GM21619 (cell line): ENCODE data around the gene GBX2.

ENCODE experiments used
- ATAC-seq: cut with Tn5 transposase; IDR thresholded peaks from one replicate; pipeline ENCODE4 v1.9.1; 2021; ENCODE audit not compliant: unreplicated experiment

Gene GBX2

DNA sequence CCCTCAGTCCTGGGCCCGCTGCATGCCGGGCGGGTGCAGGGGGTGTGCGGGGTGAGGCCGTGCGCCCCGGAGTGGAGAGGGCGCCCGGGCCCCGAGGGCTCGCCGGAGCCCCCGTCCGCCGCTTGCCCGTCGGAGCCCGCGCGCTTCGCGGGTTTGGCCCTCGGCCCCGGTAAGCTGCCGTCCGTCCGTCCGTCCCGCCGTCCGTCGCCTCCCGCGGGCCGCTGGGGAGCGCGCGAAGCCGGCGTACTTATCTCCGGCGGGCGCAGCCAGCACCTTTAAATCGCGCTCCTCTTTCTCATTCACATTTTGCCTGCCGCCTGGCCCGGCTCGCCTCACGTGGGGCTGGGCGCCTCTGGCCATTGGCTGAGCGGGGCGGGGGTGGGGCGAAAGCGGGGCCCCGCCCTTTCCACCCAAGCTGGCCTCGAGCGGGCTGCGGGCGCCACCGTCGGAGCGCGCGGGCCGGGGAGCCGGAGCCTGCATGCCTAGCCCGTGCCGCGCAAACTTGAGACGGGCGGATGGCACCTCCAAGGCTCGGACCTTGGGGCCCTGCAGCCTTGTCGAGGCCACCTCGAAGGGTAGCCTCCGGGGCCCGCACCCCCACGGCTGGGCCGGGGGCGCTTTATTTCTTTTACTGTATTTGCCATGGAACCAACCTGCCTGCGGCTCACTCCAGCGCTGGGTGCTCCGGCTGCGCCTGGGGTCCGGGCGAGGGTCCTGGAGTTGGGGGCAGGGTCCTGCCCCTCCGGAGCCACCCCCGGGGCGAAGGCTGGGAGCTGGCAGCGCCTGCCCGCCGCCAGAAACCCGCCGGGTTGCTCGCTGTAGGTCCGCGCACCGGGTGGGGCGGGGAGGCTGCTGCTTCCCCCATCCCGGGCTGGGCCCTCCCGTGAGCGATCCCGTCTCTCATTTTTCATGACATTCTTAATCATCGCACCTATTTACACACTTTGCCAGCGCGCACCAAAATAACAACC, at the start of gene GBX2:
Gene GBX2, minus strand, starts transcription at position 277 of the 971 bp plus-strand sequence. CDS start 415 bp downstream, outside the sequence.
- ATAC-seq, result no peak

DNA sequence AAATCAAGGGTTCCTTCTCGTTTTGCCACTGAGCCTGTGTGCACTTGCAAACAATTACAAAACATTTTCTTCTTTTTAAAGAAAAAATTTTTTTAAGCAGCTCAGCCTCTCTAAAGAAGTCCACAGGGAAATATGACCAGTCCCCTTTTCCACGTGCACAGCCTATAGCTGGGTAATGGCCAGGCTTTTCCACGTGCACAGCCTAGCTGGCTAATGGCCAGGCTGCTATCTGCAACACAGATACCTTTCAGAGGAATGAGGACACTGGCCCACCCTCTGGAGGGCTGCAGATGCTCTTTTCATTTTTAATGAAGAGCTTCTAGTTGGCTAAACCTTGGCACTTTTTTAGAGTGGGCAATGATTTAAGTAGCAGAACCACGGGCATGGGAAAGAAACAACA, 49.7 kb upstream of the GBX2 start:
- ATAC-seq, result no peak

DNA sequence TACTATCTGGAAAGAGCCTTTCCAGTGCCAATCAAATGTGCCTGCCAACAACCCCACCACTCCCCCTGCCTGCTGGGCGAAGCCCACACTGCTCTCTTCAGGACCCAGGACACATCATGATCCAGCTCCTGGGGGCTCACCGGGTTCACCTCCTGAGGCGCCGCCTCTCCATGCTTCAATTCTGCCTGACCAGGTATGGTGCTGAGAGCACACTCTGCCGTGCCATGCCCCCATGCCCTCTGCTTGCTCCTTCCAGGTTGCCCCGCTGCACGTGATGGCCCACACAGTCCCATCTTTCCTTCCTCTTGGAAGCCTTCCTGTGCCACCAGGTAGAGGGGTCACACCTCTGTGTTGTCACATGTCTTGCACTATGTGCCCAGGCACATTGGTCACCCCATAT, 48.5 kb upstream of the GBX2 start:
- ATAC-seq, result no peak

DNA sequence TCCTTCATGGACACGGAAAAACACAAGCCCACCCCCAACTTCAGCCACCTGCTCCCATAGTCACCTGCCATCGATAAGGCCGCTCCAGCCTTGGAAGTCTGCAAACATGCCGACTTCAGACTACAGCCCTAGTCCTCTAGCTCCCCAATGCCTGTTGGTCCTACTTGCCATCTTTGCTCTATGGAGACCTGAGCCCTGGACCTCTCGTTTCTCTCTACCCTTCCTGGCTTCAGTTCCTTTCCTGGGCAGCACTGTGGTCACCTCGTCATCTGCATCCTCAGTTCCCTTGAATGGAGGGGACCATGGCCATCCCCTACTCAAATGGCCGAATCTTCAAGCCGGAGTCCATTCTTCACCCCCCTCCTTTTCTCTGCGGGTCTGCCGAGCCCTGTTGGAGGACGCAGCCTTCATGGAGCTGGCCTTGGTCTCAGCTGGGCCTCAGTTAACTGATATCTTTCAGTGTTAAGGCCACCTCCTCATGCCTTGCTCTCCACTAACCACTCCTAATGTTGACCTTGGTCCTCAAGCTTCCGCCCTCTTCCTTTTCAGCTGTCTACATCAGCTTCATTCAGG, 47.7 kb upstream of the GBX2 start:
- no peak for ATAC-seq

DNA sequence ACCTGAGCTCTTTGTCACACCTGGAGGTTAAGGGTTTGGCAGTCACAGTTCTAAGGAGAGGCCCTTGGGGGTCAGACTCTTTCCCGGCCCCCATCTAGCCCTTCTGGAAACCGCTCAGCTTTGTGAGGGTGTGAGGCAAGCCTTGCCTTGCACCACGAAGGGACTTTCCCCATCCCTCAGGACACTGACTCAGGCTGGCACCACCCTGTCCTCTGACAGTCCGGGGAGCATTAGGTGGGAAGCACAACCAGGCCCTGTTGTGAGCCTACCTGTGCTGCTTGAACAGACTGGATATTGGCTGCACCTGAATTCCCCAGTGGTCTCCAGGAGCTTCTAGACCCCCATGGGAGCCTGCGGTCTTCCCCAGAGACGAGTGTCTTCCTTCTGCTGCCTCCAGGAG, 47.0 kb upstream of the GBX2 start:
- ATAC-seq, result no peak

DNA sequence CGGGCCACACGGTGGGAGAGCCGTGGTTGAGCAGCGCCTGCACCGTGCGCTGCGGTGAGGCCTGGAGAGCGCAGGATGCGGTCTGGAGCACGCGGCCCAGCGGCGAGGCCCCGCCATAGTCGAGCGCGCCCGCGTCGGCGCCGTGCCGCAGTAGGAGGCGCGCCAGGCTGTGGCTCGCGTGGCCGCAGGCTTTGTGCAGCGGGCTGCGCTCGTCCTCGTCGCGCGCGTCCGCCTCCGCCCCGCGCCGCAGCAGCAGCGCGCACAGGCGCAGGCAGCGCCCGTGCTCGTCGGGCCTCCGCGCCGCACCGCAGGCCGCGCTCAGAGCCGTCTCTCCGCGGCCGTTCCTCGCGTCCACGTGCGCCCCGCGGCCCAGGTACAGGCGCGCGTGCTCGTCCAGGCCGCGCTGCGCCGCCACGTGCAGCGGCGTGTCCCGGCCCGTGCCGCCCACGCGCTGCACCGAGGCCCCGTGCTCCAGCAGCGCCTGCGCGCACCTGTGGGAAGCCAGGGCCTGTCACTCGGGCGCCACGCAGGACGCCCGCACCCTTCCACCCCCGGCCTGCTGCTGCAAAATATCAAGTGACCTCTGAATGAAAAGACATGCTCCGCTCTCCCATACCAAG, 46.3 kb upstream of the GBX2 start:
- ATAC-seq, result no peak

DNA sequence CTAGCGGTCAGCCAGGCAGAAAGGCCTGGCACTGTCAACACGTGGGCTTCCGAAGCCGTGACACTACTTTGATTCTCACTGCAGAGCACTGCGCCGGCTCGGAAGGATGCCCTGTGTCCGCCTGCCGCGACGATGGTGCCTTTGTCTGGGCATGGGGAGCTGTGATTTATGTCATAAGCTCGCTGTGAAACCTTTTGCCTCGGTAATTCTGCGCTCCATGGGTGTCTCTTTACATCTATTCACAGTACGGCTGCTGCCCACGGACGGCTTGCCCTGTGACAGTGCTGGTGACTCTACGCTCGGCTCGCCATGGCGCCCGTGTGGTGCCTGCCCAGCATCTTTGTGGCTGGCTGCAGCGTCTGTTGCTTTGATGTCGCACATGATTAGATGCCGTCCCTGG, 43.1 kb upstream of the GBX2 start:
- ATAC-seq, result no peak

DNA sequence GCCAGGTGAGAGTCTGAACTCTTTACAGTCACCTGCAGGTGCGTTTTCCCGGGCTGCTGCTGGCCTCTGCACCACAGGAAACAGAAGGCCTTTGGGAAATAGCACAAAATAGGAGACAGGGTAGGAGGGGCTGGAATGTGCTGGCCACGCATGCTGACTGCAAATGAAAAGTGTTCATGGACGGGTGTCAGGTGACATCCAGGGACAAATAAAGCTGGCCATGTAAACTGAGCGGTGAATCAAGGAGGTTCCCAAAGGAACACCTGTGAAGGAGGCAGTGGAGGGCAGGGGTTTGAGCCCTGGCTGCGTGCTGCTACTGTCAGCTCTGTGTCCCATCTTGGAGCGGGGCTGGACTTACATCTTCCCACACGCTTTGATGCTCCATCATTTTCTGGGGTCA, 42.4 kb upstream of the GBX2 start:
- no peak for ATAC-seq

DNA sequence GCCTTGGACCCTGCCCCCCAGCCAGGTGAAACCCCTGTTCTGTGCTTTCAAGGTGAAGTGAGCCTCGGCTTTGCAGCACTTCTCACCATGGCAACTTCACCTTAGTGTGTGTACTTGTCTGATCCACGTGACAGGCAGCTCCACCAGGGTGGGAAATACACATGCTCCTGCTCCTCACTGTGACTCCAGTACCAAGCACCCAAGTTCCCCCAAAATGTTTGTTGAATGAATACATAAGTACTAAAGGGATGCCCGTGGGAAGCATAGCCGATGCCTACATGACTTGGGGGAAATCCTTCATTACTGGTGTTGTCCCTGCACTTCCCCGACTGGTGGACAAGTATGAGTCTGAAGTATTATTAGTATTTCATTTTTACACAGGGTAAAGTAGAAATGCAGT, 41.8 kb upstream of the GBX2 start:
- ATAC-seq, result no peak

DNA sequence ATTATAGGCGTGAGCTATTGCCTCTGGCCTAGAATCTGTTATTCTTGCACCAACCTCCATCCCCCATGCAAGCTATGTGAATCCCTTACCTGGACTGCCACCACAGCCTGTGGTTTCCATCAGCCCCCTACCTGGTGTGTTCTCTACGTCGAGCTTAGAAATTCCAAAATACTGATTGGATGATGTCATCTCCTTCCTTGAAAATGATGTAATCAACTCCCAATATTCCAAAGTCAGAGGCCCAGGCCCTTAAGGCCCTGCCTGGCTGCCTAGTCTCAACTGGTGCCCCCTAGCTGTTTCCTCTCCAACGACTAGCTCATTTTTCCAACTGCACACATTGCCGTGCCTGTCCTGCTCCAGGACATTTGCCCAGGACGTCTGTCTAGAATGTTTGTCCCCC, 41.3 kb upstream of the GBX2 start:
- no peak for ATAC-seq

DNA sequence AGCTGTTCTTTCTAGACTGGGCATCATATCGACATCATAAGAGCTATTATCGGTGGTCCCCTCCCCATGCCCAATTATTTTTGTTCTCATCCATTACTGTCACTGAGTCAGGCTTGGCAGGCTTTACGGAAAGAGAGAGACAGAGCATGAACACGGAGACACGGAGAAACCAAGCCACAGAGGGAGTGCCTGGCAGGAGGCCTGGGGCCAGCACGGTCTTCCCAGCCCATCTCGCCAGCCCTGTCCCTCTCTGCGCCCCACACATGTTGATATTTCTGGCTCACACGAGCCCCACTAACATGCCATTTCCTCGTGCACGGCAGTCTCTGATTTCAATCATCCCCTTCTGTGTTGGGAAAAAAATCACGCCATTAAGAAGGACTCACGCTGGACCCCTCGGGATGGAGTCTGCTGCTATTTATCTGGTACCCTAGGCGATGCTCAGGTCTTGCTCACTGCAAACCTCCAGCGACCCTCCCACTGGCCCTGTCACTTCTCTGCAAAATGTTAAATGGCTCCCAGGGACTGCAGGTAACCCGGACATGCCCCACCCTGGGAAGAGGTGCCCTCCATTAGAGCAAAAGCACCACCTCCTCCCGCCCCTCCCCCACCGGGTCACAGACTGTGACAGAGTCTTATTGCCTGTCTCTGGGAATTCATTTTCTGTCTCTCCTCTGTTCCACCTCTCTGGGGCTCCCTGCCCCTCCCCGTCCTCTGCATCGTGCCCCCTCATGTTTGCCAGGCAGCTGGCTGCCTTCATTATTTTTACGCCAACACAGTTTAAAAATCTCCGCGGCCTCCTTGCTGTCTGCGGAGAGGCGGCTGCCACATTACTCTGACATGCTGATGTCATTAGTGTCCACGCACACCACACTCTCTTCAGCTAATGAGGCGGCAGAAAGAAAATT, 40.1 kb upstream of the GBX2 start:
- ATAC-seq, result no peak

DNA sequence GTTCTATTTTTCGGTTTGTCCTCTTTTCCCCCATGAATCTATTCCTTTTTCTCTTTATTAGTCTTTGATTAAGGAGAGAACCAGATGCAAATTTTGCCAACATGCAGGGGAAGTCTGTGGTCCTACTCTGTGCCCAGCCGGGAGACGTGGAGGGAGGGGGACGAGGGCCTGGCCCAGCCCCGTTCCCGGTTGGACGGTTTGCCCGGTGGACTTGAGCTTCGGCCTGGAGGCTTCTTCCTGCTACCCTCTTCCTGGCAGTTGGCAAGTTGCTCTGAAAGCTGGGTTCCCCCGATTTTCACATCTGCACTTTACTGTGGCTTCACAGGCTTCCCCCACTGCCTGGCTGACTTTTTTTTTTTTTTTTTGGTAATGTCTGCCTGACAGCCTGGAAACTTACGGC, 39.3 kb upstream of the GBX2 start:
- no peak for ATAC-seq

DNA sequence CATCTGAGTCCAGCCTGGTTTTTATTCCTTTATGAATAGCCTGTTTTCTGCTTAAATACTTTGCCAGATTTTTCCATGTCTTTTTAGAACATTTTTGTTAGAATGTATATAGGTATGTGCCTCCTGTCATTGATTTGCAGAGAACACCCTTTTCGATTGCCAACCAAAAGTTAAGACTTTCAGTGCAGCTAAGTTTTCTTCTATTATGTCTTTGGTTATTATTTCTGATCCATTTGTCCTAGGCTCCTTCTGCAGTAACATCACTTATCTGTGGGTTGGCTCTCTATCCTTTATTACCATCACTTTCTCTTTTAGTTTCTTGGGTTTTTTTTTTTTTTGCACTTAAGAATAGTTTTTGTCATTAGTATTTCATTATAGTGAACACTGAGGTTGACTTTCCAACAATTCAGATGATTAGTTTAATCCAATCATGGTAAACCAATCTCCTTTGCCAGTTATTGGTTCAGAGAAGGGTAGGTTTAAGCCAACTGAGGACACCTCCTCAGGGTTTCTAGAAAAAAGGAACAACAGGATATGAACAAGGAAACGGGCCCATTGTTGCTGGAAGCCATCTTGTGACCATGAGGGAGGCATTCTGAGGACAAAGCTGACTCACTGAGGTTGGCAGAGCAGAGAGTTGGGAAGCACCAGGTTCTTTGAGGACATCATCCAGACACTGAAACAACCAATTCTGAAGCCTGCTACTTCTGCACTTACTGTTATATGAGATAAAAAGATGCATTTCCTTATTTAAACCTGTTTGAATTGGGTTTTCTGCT, 37.9 kb upstream of the GBX2 start:
- no peak for ATAC-seq

DNA sequence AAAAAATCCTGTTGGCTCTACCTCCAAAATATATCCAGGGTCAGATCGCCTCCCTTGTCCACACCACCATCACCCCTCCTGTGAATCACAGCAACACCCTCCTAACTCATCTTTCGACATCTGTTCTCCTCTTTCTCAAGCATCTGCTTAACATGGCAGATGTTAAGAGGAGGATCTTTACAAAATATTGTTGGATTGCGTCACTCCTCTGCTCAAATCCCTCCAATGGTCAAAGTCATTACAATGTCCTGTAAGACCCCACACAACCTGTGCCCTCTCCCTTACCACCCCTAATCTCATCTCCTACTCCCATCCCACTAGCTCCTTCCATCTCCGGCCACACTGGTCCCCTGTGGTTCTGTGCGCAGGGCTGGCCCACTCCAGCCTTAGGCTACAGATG, 36.8 kb upstream of the GBX2 start:
- ATAC-seq, result no peak

DNA sequence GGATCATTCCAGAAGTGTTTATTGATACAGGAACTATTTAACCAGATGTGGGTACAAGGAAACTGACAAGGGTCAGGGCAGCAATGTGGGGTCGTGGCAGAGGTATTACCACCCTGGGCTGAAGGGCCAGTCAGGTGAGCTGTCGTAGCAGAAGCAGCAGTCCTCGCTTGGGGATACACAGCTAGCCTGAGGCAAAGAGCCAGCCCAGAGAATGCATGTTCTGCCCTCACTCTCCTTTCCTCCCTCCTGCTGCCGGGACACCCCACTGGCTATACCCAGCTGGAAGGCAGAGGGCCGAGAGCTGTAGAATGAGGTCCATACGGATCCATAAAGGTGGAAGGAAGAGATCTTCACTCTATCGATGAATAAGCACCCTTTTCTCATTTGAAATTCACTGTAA, 32.2 kb upstream of the GBX2 start:
- no peak for ATAC-seq

DNA sequence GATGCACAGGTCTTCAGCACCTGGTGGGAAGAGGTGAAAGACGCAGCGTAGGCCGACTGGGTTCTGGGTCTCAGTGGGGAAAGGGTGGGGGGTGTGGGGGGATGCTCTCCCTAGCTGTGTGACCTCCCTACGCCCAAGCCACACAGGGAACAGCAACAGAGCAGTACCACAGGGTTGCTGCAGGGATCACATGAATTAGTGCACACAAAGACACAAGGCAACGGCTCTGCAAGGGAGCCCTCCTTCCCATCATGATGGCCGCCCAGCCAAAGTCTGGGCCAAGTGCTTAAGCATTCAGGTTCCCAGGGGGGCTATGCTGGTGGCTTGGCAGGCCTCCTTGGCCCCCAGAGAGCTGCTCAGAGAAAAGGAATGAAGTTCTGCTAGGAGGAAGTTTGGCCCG, 28.2 kb upstream of the GBX2 start:
- no peak for ATAC-seq

DNA sequence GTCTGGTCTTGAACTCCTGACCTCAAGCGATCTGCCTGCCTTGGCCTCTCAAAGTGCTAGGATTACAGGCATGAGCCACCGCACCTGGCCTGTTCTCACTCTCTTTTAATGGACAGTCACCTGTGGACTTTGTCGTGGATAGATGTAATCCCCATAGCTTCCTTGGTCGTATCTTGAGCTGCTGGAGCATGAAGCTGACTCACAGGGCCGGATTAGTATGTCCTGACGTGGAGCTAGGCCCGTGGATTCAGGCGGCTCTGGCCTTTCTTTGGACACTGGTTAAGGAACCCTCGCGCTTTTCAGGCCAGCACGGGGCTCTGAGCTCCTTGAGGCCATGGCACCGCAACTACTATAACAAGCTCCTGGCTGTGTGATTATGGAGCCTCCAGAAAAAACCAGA, 27.5 kb upstream of the GBX2 start:
- ATAC-seq, result no peak

DNA sequence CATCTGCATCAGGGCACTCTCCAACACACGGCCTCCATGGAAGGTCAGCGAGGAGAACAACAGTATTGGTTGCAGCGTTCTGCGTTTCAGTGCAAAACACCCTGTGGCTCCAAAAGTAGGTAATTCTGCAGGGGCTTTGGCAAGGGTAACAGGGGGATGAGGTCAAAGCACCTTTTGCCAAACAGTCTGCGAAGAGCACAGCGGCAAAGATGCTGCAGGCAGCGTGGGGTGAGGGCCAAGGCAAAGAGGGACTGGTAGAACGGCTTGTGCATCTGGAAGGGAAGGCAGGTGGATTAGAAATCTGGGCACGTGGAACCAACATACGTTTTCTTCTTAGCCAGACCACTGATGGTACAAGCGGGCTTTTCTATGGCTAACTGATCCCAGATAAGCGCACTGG, 26.6 kb upstream of the GBX2 start:
- ATAC-seq, result no peak

DNA sequence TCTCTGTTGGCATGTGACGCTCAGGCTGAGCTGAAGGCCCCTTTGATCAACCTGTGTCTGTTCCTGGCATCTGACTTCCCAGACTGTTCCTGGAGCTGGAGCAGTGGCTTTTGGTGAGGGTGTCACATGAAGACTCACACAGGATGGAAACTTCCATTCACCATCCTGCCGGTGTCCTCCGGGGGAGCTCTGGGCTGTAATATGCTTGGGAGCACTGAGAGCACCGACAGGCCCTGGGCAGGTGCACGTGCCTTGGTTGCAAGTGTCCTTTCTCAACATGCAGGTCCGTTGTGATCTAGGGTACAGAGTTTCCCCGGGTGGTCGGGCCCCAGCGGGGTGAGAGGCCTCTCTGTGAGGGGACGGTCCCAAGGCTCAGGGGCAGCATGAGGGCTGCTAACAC, 24.8 kb upstream of the GBX2 start:
- ATAC-seq, result no peak

DNA sequence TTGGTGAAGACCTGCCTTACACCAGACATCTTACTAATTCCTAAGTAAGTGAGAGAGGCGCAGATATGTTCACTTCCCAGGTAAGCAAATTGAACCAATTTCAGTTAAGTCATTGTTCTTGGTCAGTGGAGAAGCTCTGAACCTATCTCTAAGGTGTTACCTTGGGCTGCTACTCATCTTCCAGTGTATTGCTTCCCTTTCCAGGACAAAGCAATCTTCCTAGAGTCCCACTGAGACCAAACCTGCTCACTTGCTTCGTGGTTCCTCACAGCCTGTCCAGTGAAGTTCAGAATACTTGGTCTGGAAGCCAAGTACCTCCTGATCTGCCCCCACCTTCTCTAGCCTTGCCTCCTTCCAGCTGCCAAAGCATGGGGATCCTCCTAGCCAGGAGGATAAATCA, 22.5 kb upstream of the GBX2 start:
- no peak for ATAC-seq
